Upper lobe of left lung (tissue), 4 donors: ENCODE measurements around the gene CCL11.

Experiments used
- CTCF ChIP-seq, 6 experiments: fragments of 450-650 bp in 4 of 6; fragments of 200-600 bp in 2 of 6; sonication (generic) in 2 of 6; IDR thresholded peaks; one replicate each; pipeline ENCODE4 v1.5.1; 2016 to 2019; ENCODE audit warnings: antibody characterized with exemption in 6 of 6
- EP300 ChIP-seq, 4 donors: sonication (generic); formaldehyde crosslinking; IDR thresholded peaks; one replicate each; pipeline ENCODE4 v1.5.1; 2017; ENCODE audit warnings: antibody characterized with exemption in 4 of 4, control low read depth in 2 of 4
- POLR2A ChIP-seq, 4 donors: fragments of 450-650 bp; IDR thresholded peaks; one replicate each; pipeline ENCODE4 v1.5.1; 2016 to 2017; ENCODE audit warnings: antibody characterized with exemption in 4 of 4, mild to moderate bottlenecking in 2 of 4
- POLR2AphosphoS5 ChIP-seq, 2 donors: sonication (generic); formaldehyde crosslinking; IDR thresholded peaks; one replicate each; pipeline ENCODE4 v1.5.1; 2017; ENCODE audit warnings: antibody characterized with exemption in 2 of 2

- TF ChIP-seq CTCF (IDR thresholded peaks at IDR 0.05): no peak
- no peak for TF ChIP-seq POLR2AphosphoS5 (IDR thresholded peaks at IDR 0.05)
- TF ChIP-seq POLR2A (IDR thresholded peaks at IDR 0.05): no peak
- TF ChIP-seq EP300 (IDR thresholded peaks at IDR 0.05): no peak
Observed at GRCh38 chr17:34305061-34305460, 19.5 kb downstream of the CCL11 start.
